ENCODE results near the gene OR52H1.
"Not testable (repeated sequence)": the region's sequence is repeated elsewhere in the genome, so short reads cannot be mapped to it uniquely, and the experiment has no call there.

Gene OR52H1

DNA sequence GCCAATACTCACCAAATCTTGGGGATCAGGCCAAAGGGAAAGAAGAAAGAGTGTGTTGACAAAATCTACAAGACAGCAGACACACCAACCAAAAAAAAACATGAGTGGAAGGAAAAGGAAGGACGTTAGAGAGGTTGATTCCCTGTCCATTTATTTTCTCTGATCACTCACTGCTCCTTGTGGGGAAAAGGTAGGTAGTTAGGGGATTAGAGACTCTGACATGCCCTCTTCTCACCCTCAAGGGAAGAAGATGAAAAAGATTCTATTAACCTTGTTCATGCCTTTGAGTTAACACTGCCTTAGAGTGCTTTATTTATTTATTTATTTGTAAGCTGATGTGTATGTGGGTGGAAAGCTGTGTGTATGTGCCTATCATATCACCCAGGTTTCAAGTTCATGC is at the start of gene OR52H1:
OR52H1 (minus strand) TSS at position 101 of the 400 bp plus-strand sequence. CDS start 3,035 bp downstream, outside the sequence.
- no peak for DNase-seq (ENCODE audit: low read depth in 3 of 3, low spot score in 1 of 3)

- DNase-seq (ENCODE audit: low read depth in 3 of 3, low spot score in 1 of 3) = no peak
Observed at GRCh38 chr11:5597953-5598352, 49.6 kb upstream of the OR52H1 start.

- DNase-seq (ENCODE audit: low read depth in 3 of 3, low spot score in 1 of 3) = peak in 1 of 3 donors; percentile 2
Observed at GRCh38 chr11:5596607-5597201, 48.4 kb upstream of the OR52H1 start, which contains the start of gene TRIM6. TRIM6 (plus strand) TSS chr11:5596637; CDS start chr11:5596898, 261 bp downstream.

DNA sequence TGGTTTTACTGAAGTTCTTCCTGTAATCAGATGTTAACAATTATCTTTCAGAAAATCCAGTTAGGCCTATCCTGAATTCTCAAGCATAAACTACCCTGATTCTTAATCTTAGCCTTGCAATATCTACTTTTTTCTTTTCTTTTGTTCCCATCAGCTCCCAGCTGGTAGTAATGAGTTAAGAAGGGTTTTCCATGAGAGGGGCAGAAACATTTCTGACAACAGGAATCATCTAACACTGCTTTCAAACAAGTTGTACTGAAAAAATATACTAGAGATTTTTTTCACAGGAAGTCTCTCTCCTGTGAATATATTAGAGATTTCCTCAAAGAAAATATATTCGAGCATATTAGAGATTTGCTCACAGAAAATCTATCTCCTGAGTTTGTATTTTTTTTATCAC is 44.8 kb upstream of the OR52H1 start:
- no peak for DNase-seq (ENCODE audit: low read depth in 3 of 3, low spot score in 1 of 3)

- DNase-seq (ENCODE audit: low read depth in 3 of 3, low spot score in 1 of 3) = no peak
Observed at GRCh38 chr11:5592615-5593014, 44.3 kb upstream of the OR52H1 start.

- no peak for DNase-seq (ENCODE audit: low read depth in 3 of 3, low spot score in 1 of 3)
Observed at GRCh38 chr11:5591613-5592012, 43.3 kb upstream of the OR52H1 start.

GRCh38 chr11:5589906-5590305 is 41.6 kb upstream of the OR52H1 start:
- not testable (repeated sequence) for DNase-seq (ENCODE audit: low read depth in 3 of 3, low spot score in 1 of 3)

DNA sequence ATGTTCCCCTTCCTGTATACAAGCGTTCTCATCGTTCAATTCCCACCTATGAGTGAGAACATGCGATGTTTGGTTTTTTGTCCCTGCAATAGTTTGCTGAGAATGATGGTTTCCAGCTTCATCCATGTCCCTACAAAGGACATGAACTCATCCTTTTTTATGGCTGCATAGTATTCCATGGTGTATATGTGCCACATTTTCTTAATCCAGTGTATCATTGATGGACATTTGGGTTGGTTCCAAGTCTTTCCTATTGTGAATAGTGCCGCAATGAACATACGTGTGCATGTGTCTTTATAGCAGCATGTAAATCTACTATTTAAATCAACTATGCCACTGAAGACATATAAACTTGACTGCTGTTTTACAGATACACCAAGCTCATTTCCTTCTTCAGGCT is 36.1 kb upstream of the OR52H1 start:
- not testable (repeated sequence) for DNase-seq (ENCODE audit: low read depth in 3 of 3, low spot score in 1 of 3)

- no peak for DNase-seq (ENCODE audit: low read depth in 3 of 3, low spot score in 1 of 3)
Observed at GRCh38 chr11:5581014-5581413, 32.7 kb upstream of the OR52H1 start.

- DNase-seq (ENCODE audit: low read depth in 3 of 3, low spot score in 1 of 3) = no peak
Observed at GRCh38 chr11:5580577-5580976, 32.2 kb upstream of the OR52H1 start, which contains the start of gene OR52B6. OR52B6 (plus strand) TSS chr11:5580877; CDS start chr11:5580877, 0 bp downstream.

DNA sequence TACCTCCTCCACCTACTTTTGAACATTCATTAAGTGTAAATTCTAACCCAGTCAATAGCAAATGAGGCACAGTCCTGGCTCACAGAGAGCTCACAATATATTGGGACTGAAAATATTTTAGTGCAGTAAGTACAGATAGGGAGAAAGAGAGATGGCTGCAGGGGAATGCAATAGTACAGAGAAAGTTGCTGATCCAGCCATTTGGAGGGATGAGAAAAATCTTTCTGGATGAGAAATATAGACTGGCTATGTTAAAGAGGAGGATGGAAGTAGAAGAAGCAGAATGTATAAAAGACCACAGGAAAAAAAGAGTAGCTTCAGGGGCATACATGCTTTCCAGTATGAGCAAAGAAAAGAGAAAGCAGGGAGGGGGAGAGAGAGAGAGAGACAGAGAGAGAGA is 28.8 kb upstream of the OR52H1 start:
- no peak for DNase-seq (ENCODE audit: low read depth in 3 of 3, low spot score in 1 of 3)

- DNase-seq (ENCODE audit: low read depth in 3 of 3, low spot score in 1 of 3) = no peak
Observed at GRCh38 chr11:5575152-5575551, 26.8 kb upstream of the OR52H1 start.

DNA sequence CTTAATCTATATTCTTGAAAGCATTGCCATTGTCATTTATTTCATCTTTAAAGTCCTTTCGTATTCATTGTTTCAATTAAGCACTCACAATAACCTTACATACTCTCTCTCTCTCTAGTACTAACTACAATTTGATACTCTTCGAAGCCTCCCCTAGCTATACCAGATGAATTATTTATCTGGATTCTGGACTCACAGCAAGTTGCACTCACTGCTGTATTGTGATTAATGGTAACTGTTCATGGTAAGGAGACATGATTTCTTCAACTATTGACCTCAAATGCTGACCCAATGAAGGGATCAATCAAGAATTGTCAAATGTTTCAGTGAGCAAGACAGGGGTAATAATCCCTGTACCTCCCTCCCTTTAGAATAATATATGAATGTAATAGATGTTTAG is 26.3 kb upstream of the OR52H1 start:
- DNase-seq (ENCODE audit: low read depth in 3 of 3, low spot score in 1 of 3) = no peak

- DNase-seq (ENCODE audit: low read depth in 3 of 3, low spot score in 1 of 3) = no peak
Observed at GRCh38 chr11:5564259-5565019, 16.1 kb upstream of the OR52H1 start.

- no peak for DNase-seq (ENCODE audit: low read depth in 3 of 3, low spot score in 1 of 3)
Observed at GRCh38 chr11:5557751-5558150, 9.4 kb upstream of the OR52H1 start.

DNA sequence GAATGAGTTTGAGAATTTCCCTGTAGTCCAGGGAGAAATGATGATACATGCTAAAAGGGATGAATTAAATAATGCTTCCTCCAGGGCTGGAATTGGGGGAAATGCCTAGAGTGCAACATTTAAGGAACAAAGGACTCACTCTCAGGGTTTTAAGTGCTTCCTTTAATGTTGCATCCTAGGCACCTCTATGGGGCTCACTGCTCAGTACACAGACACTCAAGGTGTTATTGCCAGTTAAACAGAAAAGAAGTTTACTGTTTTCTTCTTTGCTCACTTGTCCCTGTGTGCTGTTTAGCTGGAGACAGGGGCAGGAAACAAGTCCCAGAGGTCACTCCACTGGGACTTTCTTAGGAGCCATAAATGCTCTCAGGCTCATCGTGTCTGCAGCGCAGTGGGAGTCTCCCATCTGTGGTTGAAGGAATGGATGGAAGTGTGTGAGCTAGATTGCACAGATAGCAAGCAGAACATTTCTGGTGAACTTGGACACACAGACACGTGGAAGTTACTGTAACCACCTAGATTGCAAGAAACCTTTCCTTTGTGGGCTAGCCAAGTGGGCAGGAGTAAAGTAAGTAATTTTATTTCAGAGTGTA is 8.4 kb upstream of the OR52H1 start:
- no peak for DNase-seq (ENCODE audit: low read depth in 3 of 3, low spot score in 1 of 3)

- no peak for DNase-seq (ENCODE audit: low read depth in 3 of 3, low spot score in 1 of 3)
Observed at GRCh38 chr11:5553343-5553742, 5.0 kb upstream of the OR52H1 start.

- no peak for DNase-seq (ENCODE audit: low read depth in 3 of 3, low spot score in 1 of 3)
Observed at GRCh38 chr11:5550440-5551095, 2.2 kb upstream of the OR52H1 start.

DNA sequence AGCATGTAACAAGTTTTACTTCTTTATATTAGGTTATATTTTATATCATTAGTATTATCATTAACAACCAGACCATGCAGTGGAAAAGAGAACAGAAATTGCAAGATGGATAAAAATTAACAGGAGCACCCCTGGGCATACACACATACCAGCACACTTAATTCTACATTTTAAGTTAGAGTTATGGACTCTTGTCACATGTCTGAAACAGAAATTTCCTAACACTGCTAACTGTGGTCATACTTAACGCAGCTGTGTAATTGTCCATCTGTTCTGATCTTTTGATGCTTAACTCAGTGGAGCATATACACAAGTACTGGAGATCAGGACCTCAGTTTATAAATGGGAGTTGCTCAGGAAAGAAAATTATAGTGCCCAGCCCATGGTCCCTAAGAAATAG is 358 bp downstream of the OR52H1 start:
- no peak for DNase-seq (ENCODE audit: low read depth in 3 of 3, low spot score in 1 of 3)

DNA sequence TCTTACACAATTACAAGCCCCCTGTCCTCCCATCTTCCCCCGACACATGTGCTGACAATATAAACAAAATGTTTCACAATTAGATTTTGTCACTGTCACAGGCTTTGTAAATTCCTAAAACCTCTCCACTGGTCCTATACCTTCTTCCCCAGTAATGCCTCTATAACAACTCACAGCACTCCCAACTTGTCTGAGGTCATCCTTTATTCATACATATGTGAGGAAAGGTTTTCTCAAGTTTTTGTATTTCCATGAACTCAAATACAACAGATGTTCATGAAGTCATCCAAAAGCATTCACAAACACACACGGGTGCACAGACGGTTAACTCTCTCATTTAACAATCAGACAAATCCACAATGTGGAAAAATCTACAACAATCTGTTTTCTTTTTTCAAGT is 1.9 kb downstream of the OR52H1 start:
- no peak for DNase-seq (ENCODE audit: low read depth in 3 of 3, low spot score in 1 of 3)

DNA sequence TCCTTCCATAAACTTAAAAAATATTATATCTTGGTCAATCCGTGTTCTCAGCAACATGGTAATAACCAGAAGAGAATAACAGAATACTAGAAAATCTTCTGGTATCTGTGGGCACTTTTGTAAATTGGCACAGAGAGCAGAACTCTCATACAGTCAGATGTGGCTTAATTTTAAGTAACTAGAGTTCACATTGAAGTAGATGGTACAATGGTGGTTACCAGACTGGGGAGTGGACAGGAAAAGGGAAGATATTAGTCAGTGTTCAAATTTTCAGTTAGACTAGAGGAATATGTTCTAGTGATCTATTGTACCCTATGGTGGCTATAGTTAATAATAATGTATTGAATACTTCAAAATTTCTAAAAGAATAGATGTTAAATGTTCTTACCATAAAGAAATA is 6.9 kb downstream of the OR52H1 start:
- DNase-seq (ENCODE audit: low read depth in 3 of 3, low spot score in 1 of 3) = no peak

DNA sequence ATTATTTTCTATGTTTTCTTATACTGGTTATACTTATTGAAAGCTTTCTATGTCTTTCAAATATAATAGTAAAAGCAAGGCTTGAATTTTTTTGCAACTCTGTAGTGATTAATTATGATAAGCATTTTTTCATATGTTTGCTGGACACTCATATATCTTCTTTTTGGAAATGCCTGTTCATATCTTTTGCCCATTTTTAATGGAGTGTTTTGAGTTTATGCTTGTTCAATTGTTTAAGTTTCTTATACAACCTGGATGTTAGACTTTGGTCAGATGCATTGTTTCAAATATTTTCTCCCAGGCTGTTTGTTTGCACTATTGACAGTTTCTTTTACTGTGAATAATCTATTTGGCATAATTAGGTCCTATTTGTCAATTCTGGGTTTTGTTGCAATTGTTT is 11.9 kb downstream of the OR52H1 start:
- DNase-seq (ENCODE audit: low read depth in 3 of 3, low spot score in 1 of 3) = no peak
